Right forelimb (tissue), 1 donor: ENCODE data around the gene DOCK3.
A peak's percentile ranks its signal among the peaks of the same experiment; 100 is the strongest.
"Not testable (repeated sequence)": the region's sequence is repeated elsewhere in the genome, so short reads cannot be mapped to it uniquely, and the experiment has no call there.

Experiments used
- DNase-seq: peaks from one replicate; pipeline ENCODE4 v3.0.0-alpha.2; 2018

The DOCK3 gene

GRCh38 chr3:51340013-51340829 lies 665.5 kb downstream of the DOCK3 start:
- no peak for DNase-seq

- no peak for DNase-seq
Observed at GRCh38 chr3:51340989-51341636, 666.4 kb downstream of the DOCK3 start.

GRCh38 chr3:51343918-51344687 lies 669.4 kb downstream of the DOCK3 start:
- no peak for DNase-seq

DNA sequence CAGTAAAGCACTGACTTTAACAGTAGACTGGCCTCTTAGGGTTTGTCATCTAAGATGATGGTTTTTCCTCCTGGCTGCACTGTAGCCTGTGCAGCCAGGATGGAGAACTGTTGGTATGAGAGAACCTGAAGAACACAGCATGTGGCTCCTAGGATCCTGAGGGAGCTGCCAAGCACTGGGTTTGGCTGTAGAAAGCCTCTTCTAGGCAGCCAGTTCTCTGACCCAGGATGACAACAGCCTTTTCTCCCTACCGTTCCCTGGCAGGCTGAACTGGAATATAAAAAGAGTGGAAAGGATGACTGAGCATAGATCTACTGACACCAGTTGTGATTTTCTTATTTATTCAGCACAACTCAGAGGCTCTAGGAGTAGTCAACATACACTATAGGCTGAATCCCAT lies 676.0 kb downstream of the DOCK3 start:
- DNase-seq: no peak

DNA sequence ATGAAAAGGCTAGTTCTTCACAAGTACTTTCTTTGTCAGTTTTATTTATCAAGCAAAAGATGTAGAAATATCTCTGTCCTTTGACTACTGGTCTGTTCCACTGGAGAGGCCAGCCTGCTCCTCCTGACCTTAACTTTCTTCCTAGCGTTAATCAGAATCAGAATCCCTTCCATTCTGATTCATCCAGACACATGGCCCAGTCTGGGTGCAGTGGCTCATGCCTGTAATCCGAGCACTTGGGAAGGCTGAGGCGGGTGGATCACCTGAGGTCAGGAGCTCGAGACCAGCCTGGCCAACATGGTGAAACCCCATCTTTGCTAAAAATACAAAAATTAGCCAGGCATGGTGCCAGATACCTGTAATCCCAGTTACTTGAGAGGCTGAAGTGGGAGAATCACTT lies 678.4 kb downstream of the DOCK3 start:
- no peak for DNase-seq

GRCh38 chr3:51353691-51354090 lies 679.0 kb downstream of the DOCK3 start:
- DNase-seq: no peak

GRCh38 chr3:51354172-51354571 lies 679.4 kb downstream of the DOCK3 start:
- no peak for DNase-seq

- DNase-seq: no peak
Observed at GRCh38 chr3:51354731-51355615, 680.2 kb downstream of the DOCK3 start.

DNA sequence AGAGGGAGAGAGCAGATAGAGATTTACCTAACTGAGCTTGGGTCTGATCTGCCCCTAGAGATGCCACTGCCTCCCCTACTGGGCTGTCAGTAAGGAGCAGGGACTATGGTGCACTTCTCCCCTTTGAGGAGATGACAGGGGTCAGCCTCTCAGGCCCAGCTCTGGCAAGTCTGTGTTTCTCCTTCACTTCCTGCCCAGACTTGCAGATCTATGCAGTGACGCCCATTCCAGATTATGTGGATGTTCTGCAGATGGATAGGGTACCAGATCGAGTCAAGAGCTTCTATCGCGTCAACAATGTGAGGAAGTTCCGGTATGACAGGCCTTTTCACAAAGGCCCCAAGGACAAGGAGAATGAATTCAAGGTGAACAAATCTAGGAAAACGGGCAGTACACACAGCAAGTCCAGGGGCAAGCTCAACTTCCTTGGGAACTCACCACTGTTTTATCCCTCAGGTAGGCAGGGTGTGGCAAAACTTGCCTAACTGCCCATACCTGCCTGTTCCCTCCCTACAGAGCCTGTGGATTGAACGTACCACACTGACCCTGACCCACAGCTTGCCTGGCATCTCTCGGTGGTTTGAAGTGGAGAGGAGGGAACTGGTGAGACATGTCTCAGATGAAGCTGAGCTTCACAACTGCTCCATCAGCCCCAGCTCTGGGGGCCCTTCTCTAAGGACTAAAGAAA lies 681.3 kb downstream of the DOCK3 start:
- no peak for DNase-seq

GRCh38 chr3:51357856-51358255 lies 683.1 kb downstream of the DOCK3 start:
- no peak for DNase-seq

GRCh38 chr3:51358981-51359380 lies 684.3 kb downstream of the DOCK3 start:
- DNase-seq: no peak

DNA sequence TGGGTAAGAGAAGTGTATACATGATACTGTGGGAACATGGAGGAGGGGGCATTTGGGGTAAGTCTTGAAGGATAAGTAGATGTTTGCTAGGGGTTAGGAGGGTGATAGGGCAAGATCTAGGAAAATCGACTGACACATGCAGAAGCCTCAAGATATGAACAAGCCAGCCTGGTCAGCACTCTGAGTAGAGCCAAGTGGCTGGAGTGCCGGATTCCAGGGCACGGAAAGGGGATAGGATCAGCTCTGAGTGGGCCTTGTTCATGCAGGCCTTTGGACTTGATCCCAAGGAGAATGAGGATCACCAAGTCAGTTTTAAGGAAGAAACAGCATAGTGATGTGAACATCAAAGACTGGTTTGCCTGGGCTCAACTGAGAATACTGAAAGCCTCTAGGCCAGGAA lies 686.1 kb downstream of the DOCK3 start:
- no peak for DNase-seq

- no peak for DNase-seq
Observed at GRCh38 chr3:51361746-51362145, 687.0 kb downstream of the DOCK3 start.

DNA sequence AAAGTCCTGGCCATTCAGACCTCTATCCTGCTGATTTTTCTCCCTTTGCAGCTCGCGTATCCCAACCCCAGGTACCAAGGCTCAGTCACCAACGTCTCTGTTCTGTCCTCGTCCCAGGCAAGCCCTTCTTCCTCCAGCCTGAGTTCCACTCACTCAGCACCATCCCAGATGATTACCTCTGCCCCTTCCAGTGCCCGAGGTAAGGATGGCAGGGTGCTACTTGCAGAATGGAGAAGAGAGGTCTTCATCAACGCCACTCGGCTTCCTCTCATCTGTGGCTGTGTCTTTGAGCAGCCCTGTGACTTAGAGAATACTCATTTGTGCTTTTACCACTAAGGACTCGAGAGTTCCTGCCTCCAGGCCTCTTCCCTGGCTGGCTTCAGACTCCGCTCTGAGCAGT lies 687.7 kb downstream of the DOCK3 start:
- DNase-seq: no peak

GRCh38 chr3:51368276-51368675 lies 693.5 kb downstream of the DOCK3 start:
- DNase-seq: not testable (repeated sequence)

- DNase-seq: peak; percentile 68
Observed at GRCh38 chr3:51371943-51372557, 697.3 kb downstream of the DOCK3 start.

DNA sequence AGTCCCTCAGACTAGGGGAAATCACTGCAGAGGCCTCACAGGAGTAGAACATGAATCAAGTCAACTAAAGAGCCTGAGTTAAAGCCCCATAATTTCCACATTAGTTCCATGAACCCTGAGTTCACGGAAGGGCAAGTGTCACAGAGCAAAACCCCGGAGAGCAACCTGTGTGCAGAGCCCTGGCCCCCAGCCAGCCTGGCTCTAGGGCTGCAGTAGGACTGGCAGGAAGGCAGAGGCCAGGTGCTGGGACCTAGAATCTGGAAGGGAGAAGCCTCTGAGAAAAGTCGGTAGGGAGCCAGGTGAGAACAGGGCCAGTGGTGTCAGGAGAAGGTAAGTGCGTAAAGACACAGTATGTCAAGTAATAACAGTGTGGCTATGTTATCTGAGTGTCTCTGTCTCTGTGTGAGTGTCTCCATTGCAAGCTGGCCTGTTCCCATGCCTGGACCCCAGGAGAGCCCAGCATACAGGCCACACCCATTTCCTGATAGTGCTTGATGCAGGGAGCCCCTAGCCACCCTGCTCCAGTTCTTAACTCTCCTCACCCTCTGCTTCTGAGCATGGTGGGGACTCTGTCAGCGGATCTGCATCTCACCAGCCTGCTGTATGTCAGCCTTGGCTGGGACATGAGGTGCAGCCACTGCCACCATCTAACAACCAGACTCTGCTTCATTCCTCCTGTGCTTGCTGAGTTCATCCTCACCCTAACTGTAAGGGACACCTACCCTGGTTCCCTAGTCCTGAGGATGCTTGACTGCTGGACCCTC lies 699.1 kb downstream of the DOCK3 start:
- no peak for DNase-seq

DNA sequence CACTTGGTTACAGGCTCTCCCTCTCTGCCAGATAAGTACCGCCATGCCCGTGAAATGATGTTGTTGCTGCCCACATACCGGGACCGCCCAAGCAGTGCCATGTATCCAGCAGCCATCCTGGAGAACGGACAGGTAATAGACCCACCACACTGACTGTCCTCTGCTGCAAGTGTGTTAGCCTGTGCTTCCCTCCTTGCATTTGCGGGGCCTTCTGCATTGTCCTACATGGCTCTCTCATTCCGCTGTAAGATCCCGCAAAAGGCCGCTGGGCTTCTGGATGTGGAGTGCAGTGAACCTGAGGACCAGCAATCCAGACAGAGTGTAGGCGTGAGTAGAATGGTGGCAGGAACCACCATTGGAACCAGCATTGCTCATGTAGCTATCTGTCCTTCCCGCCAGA lies 699.7 kb downstream of the DOCK3 start:
- no peak for DNase-seq

DNA sequence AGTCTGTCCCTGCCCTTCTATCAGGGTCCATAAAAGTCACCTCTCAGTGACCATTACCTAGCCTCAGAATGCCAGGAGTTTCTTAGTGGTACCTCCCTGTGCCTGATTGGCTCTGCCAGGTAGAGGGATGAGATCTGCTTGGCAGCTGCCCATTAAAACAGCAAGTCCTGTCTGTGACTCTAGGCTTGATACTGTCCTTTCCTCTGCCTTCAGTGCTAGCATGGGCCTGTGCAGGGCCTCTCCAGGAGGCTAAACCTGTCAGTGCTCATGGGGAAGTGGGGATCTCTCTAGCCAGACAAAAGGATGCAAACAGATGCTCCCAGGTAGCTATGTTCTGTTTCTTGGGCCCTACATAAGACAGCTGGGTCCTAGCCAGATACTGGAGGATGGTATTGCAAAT lies 700.4 kb downstream of the DOCK3 start:
- no peak for DNase-seq

DNA sequence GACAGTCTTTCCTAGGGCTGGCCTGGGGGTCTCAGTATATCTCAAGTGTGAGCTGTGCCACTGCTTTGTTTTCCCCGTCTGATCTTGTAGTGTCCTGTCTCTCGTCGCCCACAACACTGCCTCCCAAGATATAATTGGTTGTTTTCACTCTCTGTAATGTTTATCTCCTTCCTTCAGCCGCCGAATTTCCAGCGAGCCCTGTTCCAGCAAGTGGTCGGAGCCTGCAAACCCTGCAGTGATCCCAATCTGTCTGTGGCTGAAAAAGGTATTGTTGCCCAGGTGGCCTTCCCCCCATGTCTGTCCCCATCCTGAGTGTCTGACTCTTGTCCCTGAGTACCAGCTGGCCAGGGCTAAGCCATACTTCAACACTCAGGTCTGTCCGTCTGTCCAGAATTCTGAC lies 700.8 kb downstream of the DOCK3 start:
- no peak for DNase-seq

DNA sequence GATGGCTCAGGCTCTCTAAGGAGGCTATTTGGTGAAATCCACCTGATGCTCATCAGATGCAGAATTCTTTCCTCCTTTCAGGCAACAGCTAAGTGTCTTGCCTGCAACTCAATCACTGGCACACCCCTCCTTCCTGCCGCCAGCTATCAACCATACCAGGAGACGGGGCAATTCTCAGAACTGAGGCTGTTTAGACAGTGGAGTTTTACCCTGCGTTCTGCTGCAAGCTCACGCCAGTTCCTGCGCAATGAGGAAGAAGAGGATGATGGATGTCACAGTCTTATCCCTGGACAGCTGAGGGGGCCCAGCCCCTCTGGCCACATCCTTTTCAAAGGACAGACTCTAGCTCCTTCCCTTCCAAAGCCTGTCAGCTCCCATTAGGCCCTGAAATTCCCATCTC lies 703.3 kb downstream of the DOCK3 start:
- no peak for DNase-seq
